22Rv1 (cell line): ENCODE results near the gene FAM229A.

ENCODE experiments used
- CTCF ChIP-seq: fragments of 450-650 bp; IDR thresholded peaks from 2 replicates; pipeline ENCODE4 v1.5.1; 2017; ENCODE audit warnings: mild to moderate bottlenecking
- ZFX ChIP-seq: fragments of 450-650 bp; IDR thresholded peaks from 2 replicates; pipeline ENCODE4 v1.6.1; 2017; ENCODE audit warnings: antibody characterized with exemption, borderline replicate concordance

- TF ChIP-seq CTCF: no peak
- TF ChIP-seq ZFX: no peak
These were observed 50.4 kb downstream of the FAM229A start for GRCh38 chr1:32311709-32312393.
